ENCODE data around the gene ACSM5. TPM values are rescaled to one million over a fixed set of nuclear protein-coding genes. Genes with fewer than 3 reads are reported as not detected.

Gene ACSM5
- total and polyA plus RNA-seq, 4 experiments from 2014 or later, result not detected

DNA sequence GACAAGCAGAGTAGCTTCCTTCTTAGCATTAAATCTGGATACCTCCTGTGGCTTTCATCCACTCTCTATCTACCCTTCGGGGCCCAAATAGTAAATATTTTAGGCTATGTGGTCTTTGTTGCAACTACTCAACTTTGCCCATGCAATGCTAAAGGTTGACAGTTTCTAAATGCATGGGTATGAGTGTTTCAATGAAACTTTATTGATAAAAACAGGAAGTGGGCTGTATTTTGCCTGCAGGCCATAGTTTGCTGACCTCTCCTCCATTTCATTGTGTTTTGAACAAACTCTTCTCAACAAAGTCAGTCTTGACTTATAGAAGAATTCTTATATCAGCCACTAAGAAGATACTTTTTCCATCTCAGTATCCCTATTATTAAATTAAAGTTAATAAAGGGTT is 76.1 kb downstream of the ACSM5 start:
- Histone ChIP-seq H3K9me3 (ENCODE audit: control insufficient read depth in 1 of 2, low read length in 2 of 2) (no peaks in the 10 kb centered on the region), H3K4me3 (ENCODE audit: low read length in 2 of 2) (no peak overlapping the region), H3K36me3 (ENCODE audit: insufficient read depth, low read length) (no peaks in the 10 kb centered on the region), H3K27ac (ENCODE audit: low read depth, low read length) (no peak overlapping the region), H3K4me1 (ENCODE audit: insufficient read depth, low read length) (no peaks in the 10 kb centered on the region), H3K27me3 (ENCODE audit: insufficient read depth, low read length) (no peaks in the 10 kb centered on the region)
- DNase-seq, result no peak
- Mint-ChIP-seq H3K36me3 (no peaks in the 10 kb centered on the region), H3K4me1 (no peaks in the 10 kb centered on the region), H3K9me3 (peaks cover 0 to 3% (median 0%) of the 10 kb centered on the region in 8 donors), H3K27ac (no peak overlapping the region), H3K27me3 (peaks cover 1% of the 10 kb centered on the region in 2 donors), H3K4me3 (no peak overlapping the region)
- intact Hi-C loops (cut with micrococcal nuclease), result no loop called here
- POLR2A ChIA-PET (ENCODE audit: partially characterized antibody), result no interaction called here
- CTCF ChIA-PET (ENCODE audit: partially characterized antibody), result no interaction called here

Other genes with a start within 250 kb of the ACSM5 start
- not detected for gene GP2, start 82.0 kb upstream of the ACSM5 start, total RNA-seq
- not detected for gene GP2, start 82.0 kb upstream of the ACSM5 start, polyA plus RNA-seq
- gene UMOD, start 56.8 kb upstream of the ACSM5 start, total RNA-seq, result not detected
- gene UMOD, start 56.8 kb upstream of the ACSM5 start, polyA plus RNA-seq, result not detected
- not detected for gene PDILT, start 4.8 kb upstream of the ACSM5 start, total RNA-seq
- gene PDILT, start 4.8 kb upstream of the ACSM5 start, polyA plus RNA-seq, result not detected
- gene ACSM2A, start 42.0 kb downstream of the ACSM5 start, total RNA-seq, result not detected
- gene ACSM2A, start 42.0 kb downstream of the ACSM5 start, polyA plus RNA-seq, result not detected
- not detected for gene ACSM2B, start 166.8 kb downstream of the ACSM5 start, total RNA-seq
- gene ACSM2B, start 166.8 kb downstream of the ACSM5 start, polyA plus RNA-seq, result not detected

All from CD4-positive, alpha-beta memory T cell (primary cell).